Hindlimb muscle (tissue), 1 donor: Measurements from ENCODE around the gene CDKN2AIP. TPM values are rescaled to one million over a fixed set of nuclear protein-coding genes. Genes with fewer than 3 reads are reported as not detected.
"Not testable (repeated sequence)": the region's sequence is repeated elsewhere in the genome, so short reads cannot be mapped to it uniquely, and the experiment has no call there.

ENCODE experiments used
- DNase-seq: peaks from one replicate; pipeline ENCODE4 v3.0.0-alpha.2; 2013
- polyA plus RNA-seq: library from polyadenylated mRNA; unstranded; fragments of 120-200 nt; gene quantifications from one replicate; pipeline ENCODE4 v1.2.1, GENCODE V29; 2013; ENCODE audit not compliant: insufficient read length

Gene CDKN2AIP
- polyA plus RNA-seq, 1 donor, result 16.0 TPM

DNA sequence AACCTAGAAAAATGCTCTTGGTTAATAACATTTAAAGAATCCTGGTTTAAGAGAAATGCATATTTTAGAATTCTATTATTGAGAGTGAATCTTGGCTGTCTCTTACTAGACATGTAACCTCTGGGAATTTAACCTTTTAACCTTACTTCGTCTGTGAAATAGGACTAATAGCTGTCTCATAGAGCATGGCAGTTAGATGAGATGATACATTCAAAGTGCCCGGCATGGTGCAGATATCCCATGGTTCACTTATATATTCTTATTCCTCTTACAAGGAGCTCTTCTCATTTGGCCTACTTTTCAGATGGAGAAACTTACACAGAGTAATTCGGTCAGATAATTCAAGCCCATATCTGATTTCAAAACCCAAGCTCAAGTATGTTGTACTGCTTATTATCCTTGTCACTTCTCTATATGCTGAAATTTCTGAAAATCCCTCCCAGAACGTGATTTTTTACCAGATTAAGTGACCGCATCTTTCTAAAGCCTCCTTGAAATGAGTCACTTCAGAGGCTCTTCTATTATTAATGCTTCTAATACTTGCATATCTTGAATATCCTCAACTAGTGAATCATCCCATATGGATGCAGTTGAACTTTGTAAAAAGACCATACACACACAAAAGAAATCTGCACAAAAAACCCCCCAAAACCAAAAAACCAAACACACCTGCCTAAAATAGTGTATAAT, 4.9 kb downstream of the CDKN2AIP start:
- DNase-seq, result no peak

DNA sequence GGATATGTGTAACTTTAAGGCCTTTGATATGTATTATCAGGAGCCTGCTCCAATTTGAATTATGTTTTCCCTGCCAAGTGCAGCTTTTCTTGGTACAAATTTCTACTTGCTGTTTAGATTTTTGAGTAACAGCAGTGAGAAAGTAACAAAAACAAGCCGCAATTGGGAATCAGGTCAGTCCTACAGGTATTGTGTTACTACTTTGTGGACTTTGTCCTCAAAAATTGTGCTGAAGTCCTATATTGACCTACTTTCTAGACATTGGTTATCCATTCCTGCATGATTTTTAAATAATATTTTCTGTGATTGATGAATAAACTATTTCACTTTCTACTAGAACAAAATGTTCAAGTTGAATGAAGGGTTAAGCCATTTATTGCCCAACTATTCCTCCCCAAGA, 5.7 kb downstream of the CDKN2AIP start:
- no peak for DNase-seq

DNA sequence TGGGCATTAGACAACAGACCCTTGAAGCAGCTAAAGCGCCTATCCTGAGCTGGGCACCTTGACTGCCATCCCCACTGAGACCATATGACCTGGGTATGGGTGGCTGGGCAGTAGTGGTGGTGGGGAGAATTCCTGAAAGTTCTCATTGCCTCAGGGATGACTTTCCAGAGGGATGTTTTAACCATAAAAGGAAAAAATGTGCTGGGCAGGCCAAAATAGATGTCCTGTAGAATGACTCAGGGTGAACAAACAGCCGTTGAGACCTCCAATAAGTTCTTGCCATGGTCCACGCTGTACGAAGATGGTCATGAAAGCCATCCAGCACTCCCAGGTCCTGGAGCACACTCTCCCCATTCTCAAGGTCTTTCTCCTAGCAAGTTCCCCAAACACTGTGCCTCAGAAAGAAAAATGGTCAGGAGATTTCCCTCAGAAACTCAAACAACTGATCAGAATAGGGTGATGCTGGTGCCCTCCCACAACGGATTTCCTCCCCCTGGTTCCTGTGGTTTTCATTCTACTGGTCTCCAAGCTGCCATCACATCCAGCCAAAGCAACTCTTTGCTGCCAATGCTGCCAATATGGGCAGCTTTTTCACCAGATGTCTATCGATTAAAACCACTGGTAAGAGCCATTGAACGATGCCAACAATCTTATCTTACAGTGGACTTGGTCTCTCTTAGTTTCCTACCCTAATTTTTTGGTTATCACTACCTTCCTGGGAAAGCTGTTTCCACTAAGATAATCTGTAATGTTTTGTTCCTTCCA, 11.2 kb downstream of the CDKN2AIP start:
- no peak for DNase-seq

DNA sequence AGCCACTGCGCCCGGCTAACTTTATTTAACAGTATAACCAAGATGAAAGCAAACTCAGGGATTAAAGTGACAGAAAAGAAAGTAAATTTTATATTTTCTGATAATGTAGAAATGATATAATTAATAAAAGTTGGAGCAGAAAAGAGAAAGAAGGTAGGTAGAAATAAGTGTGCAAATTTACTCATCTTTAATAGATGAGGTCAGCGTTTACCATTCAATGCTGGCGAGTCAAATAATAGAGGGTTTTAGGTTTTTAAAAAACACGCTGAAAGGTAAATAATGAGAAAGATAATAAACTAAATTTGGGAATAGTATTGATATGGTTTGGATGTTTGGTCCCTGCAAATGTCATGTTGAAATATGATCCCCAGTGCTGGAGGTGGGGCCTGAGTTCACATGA, 13.6 kb downstream of the CDKN2AIP start:
- DNase-seq, result no peak

DNA sequence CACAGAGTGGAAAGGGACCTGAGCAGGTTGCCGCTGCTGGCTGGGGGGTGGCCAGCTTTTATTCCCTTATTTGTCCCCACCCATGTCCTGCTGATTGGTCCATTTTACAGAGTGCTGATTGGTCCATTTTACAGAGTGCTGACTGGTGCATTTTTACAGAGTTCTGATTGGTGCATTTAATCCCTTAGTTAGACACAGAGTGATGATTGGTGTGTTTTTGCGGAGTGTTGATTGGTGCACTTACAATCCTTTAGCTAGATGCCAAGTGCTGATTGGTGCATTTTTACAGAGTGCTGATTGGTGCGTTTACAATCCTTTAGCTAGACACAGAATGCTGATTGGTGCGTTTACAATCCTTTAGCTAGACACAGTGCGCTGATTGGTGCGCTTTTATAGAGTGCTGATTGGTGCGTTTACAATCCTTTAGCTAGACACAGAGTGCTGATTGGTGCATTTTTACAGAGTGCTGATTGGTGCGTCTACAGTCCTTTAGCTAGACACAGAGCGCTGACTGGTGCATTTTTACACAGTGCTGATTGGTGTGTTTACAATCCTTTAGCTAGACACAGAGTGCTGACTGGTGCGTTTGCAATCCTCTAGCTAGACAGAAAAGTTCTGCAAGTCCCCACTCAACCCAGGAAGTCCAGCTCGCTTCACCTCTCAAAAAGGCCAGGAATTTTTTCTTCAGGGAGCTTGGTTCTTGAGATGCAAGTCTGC, 19.6 kb downstream of the CDKN2AIP start:
- DNase-seq, result not testable (repeated sequence)

DNA sequence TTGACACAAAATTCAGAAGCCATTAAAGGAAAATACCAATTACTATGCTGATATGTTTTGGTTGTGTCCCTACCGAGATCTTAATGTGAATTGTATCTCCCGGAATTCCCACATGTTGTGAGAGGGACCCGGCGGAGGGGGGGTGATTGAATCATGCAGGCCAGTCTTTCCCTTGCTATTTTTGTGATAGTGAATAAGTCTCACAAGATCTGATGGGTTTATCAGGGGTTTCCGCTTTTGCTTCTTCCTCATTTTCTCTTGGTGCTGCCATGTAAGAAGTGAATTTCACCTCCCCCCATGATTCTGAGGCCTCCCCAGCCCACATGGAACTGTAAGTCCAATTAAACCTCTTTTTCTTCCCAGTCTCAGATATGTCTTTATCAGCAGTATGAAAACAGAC, 21.4 kb downstream of the CDKN2AIP start:
- DNase-seq, result not testable (repeated sequence)

DNA sequence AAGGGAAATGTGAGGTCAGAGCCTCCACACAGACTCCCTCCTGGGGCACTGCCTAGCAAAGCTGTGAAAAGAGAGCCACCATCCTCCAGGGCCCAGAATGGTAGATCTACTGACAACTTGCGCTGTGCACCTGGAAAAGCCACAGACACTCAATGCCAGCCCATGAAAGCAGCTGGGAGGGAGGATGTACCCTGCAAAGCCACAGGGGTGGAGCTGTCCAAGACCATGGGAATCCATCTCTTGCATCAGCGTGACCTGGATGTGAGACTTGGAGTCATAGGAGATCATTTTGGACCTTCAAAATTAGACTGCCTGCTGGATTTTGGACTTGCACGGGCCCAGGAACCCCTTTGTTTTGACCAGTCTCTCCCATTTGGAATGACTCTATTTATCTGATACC, 22.8 kb downstream of the CDKN2AIP start:
- no peak for DNase-seq

DNA sequence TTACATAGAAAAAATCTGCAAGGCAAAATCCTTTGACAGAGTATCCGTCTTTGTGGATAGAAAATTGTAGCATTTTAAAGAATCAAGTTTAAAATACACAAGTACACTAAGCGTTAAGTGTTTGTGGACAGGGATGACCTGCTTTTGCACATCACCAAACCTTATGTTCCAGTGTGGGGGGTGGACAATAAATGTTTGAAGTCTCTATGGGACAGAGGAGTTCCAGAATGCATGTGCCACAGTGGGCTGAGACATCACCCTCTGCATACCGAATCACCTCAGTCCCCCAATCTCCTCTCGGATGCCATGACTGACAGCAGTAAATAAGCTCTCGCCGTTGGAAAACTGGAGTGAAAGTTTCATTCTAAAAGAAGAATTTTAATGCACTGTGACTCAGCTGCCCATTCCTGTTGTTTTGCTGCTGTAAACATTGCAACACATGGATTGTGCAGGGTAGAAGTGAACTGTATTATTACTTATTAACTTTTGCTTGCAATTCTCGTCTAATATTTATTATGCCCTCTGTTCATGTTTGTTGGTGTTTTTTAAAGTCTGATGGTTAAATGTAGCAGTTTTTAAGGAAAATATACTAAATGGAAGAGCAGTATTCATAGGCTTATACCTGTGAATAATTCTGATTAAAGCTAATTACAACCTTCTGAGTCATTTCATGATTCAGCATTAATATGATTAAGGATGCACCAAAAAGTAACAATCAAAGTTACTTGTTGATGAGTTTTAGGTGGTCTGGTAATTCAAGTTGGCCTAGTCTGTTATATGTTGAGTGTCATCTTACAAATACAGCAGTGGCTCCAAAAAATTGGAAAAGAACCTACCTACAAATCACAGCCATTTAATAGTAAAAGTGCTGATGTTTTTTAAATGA, 24.0 kb downstream of the CDKN2AIP start:
- DNase-seq, result no peak

DNA sequence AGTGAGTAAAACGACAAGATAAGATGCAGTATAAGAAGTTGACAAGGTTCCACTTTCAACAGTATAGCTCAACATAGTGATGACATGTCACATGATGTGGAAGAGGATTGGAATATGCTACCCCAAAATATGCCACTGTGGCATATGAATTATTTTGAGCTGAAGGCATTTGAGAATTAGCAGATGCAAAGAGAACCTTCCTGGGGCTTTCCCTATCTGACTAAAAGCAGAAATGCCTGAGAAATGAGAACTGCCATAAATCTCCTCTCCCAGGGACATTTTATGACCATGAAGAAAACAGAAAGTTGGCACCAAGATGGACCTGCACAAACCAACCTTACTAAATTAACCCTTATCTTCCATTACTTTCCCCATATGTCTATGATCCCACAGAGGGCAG, 24.8 kb downstream of the CDKN2AIP start:
- no peak for DNase-seq

DNA sequence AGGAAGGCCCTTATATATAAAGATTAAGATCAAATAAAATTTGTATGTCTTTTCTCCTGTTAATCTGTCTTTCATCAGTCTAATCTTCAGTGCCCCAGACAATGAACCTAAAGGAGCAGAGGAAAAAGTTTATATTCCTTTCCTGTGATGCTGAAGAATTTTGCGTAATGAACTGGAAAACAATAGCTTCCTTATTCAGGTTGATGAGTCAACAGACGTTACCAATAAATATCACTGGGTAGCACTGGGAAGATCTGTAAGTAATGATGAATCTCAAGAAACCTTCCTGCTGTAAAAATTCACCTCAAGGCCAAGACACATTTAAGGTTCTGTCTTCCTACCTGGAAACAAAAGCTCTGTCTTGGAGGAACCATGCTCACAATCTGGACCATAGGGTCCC, 25.5 kb downstream of the CDKN2AIP start:
- DNase-seq, result no peak

DNA sequence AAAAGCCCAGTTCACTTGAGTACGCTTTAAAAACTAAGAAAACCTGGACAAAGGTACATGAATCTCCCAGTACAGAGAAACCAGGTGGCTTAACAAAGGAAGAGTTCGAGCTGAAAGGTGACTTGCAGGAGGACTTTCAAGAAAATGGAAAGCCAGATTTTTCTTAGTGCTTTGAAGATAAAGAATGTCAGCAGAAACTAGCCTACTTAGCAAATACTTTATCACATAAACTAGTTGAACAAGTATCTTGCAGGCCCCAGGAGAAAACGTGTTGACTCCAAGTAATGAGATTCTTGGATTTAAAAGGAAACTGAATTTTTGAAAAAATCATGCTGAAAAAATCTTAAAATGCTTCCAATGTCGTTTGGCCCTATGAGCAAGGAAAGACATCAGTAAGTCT, 26.4 kb downstream of the CDKN2AIP start:
- no peak for DNase-seq

DNA sequence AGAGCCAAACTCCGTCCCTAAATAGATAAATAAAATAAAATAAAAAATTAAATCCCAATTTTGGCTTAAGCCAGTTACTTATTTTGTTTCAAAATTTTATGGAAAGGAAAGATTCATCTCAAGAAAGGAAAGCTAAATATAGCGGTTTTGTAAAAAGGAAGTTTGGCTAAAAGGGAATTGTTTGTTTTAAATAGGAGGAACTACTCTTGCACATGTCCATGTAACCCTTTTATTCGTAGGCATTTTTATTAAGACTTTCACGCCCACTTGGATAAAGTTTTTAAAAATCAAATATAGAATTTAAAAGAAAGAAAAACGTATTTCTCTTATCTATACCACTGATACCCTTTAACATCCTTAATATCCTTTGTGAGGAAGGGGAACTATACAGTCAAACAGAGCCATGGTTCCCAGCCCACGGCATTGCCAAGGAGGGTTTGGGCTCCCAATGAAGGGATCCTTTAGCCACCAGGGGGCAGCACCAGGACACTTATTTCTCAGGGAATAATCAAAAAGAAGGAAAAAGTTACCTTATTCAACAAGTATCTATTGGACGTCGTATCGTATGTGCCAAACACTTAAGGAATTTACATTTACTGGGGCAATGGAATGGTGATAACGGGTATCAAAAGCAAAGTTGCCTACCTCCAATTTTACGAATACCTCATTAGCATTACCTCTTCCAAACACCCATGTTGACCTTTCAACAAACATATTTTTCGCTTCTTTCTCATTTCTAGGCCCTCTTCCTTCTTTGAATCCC, 27.7 kb downstream of the CDKN2AIP start:
- peak; percentile 74 for DNase-seq

DNA sequence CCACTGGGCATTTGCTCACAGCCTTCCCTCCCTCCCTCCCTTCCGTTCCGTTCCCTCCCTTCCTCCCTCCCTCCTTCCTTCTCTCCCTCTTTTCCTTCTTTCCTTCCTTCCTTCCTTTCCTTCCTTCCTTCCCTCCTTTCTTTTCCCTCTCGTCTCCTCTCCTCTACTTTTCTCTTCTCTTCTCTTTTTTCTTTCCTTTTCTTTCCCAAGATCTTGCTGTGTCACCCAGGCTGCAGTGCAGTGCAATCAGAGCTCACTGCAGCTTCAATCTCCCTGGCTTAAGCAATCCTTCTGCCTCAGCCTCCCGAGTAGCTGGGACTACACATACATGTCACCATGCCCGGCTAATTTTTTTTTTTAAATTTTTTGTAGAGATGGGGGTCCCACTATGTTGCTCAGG, 33.7 kb downstream of the CDKN2AIP start:
- no peak for DNase-seq

DNA sequence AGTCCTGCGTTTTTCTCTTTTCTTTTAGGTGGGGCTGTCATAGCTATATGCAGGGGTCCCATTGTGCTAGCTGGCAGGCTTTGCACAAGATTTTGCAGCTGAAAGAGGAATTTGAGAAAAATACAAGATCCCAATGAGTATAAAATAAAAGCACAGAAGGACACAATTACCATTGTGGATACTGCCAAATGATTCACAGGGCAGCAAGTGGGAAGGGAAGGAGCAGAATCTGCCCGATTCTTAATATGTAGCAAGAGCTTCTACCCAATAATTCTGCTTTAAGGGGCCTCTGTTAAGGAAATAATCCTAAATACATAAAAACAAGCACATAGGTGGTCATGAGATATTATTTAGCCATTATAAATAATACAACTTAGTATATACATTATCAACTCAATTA, 34.5 kb downstream of the CDKN2AIP start:
- no peak for DNase-seq

DNA sequence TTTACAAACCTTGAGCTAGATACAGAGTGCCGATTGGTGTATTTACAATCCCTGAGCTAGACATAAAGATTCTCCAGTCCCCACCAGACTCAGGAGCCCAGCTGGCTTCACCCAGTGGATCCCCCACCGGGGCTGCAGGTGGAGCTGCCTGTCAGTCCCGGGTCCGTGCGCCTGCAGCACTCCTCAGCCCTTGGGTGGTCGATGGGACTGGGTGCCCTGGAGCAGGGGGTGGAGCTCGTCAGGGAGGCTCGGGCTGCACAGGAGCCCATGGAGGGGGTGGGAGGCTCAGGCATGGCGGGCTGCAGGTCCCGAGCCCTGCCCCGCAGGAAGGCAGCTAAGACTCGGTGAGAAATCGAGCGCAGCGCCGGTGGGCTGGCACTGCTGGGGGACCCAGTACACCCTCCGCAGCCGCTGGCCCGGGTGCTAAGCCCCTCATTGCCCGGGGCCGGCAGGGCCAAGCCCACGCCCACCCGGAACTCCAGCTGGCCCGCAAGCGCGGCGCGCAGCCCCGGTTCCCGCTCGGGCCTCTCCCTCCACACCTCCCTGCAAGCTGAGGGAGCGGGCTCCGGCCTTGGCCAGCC, 38.2 kb downstream of the CDKN2AIP start:
- DNase-seq, result not testable (repeated sequence)

DNA sequence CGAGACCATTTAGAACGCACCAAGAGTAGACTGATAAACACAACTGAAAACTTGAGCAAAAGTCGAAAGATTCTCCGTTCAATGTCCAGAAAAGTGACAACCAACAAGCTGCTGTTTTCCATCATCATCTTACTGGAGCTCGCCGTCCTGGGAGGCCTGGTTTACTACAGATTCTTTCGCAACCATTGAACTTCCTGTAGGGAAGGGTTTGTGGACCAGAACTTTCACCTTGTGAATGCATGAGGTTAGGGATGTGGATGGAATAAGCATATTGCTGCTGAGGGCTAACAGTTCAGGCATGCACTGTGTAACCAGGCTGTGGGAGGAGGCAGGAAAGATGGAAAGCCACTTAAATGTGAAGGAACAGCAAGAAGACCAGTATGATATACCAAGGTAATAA, 39.6 kb downstream of the CDKN2AIP start:
- DNase-seq, result no peak

DNA sequence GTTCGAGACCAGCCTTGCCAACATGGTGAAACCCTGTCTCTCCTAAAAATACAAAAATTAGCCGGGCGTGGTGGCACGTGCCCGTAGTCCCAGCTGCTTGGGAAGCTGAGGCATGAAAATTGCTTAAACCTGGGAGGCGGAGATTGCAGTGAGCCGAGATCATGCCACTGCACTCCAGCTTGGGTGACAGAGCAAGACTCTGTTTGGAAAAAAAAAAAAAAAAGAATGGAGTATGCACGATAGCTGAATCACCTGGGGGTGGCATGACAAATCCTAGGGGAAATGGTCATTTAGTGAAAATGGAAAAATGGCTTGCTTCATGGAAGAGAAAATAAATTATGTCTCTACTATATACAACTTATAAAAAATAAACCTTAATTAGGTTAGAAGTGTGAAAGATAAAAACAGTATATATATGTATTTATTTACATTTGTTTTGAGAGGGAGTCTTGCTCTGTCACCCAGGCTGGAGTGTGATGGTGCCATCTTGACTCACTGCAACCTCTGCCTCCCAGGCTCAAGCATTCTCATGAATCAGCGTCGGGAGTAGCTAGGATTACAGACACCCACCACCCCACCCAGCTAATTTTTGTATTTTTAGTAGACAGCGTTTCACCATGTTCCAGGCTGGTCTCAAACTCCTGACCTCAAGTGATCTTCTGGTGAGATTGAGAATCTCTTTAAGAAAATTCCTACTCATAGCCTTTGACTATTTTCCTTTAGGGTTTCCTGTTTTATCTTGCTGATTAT, 41.1 kb downstream of the CDKN2AIP start:
- no peak for DNase-seq

DNA sequence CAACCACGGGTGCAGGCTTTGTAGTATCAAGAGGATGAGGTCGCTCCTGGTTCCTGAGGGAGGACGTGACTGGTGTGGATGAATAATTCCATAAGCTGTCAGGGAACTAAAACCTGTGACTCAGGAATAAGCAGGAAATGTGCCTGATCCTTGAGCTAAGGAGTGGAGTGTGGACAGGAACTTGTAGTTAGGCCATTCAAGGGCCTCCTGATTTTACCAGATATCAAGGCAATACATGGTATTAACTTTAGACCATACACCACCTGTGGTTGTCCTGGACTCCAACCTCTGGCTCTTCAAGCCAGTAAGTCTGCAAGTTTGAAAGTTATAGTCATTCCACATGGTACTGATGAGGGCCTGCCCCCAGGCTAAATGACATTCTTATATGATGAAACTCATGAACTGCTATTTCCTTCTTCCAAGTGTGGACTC, 48.4 kb downstream of the CDKN2AIP start:
- no peak for DNase-seq

DNA sequence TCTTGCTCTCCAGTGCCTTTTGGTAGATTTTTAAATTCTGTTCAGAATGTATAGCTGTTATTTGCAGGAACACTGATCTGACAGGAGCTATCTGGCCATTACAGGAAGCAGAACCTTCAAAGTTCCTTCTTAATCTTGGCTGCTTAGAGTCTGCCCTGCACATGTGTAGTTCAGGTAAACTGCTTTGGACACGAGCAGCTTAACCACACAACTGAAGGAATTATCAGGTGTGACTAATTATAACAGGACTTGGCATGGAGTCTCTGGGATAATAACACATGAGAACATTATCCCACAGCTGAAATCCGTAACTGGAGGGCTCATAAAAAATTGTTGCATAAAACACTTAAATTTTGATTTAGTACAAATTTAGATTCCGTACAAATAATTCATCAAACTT, 48.8 kb downstream of the CDKN2AIP start:
- DNase-seq, result no peak

DNA sequence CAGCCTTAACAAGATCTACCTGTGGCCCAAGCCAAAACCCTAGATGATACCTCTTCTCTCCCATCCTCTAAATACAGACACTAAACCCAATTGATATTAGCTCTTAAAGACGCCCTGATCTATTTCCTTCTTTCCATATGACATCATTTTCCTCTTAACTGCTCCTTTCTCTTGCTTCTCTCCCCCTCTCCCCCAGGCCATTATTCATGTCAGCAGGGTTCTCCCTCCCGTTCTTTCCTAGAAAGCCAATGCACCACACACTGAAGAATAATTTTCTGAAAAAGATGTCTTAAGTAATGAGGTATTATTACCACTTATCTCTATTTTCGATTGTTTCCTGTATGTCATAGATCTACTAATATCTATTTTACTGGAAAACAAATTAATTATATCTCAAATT, 50.7 kb downstream of the CDKN2AIP start:
- DNase-seq, result no peak
